GM21423 (cell line): ENCODE measurements around the gene MFSD6.
A peak's percentile ranks its signal among the peaks of the same experiment; 100 is the strongest.

ENCODE experiments used
- ATAC-seq: cut with Tn5 transposase; IDR thresholded peaks from one replicate; pipeline ENCODE4 v1.9.1; 2021; ENCODE audit warnings: mild to moderate bottlenecking, moderate library complexity; ENCODE audit not compliant: unreplicated experiment

Gene MFSD6

GRCh38 chr2:190527214-190527613, 119.1 kb downstream of the MFSD6 start:
- ATAC-seq = no peak

GRCh38 chr2:190527918-190528317, 119.8 kb downstream of the MFSD6 start:
- no peak for ATAC-seq

- ATAC-seq = no peak
These were observed 120.4 kb downstream of the MFSD6 start for GRCh38 chr2:190528521-190529001.

- ATAC-seq = no peak
These were observed 121.5 kb downstream of the MFSD6 start for GRCh38 chr2:190529486-190530247.

GRCh38 chr2:190530248-190530900, 122.2 kb downstream of the MFSD6 start:
- ATAC-seq = no peak

- no peak for ATAC-seq
These were observed 124.4 kb downstream of the MFSD6 start for GRCh38 chr2:190532581-190532980.

- no peak for ATAC-seq
These were observed 125.2 kb downstream of the MFSD6 start for GRCh38 chr2:190533175-190533967.

DNA sequence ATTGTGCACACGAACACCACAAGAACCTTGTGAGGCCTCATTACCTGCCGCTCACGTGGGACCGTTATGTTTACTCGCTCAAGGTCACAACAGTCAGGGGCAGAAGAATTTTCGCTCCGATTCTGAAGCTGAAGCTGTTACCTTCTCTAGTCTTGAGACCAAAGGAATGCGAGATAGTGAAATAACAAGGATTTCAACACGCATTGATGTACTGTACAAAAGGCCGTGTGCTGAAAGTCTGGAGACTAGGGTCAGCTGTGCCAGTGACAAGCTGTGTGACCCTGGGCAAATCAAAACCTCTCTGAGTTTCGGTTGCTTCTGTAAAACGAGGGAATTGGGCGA, 125.8 kb downstream of the MFSD6 start:
- peak; percentile 18 for ATAC-seq

DNA sequence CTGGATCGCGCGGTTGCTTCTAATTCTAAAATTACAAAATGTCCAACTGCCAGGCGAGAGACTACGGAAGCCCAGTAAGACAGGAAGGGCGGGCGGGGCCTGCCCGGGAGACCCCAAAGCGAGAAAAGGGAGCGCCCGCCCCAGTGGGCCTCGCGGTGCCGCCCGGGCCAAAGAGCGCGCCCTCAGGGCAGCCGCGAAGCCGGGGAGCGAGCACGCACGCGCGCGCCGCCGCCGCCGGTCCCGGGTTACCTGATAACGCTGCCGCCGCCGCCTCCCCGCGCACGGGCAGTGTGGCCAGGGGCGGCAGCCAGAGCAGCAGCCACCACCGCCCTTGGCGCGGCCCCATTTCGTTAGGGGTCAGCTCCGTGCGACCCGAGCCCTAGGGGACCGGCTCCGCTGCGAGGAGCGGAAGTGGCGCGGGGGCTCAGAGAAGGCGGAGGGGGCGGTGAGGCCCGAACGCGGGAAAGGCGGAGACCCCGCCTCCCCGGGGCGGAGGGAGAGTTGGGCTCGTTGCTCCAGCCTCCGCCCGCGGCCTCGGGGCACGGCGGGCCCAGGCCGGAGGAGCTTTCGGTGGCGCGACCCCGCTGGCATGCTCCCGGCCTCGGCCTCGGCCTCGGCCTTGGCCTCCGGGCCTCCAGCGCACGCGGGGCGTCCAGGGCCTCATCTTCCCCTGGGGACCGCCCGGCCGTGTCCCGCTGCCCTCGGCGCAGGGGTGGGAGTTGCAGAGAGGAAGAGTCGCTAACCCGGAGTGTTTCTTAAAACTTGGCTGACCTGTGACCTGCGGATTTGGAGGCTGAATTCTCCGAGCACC, 126.4 kb downstream of the MFSD6 start, which contains the start of gene NEMP2:
Gene NEMP2 (minus strand): TSS at position 413 of the 811 bp plus-strand sequence. CDS start 67 bp downstream, at position 346.
- peak; percentile 71 for ATAC-seq

DNA sequence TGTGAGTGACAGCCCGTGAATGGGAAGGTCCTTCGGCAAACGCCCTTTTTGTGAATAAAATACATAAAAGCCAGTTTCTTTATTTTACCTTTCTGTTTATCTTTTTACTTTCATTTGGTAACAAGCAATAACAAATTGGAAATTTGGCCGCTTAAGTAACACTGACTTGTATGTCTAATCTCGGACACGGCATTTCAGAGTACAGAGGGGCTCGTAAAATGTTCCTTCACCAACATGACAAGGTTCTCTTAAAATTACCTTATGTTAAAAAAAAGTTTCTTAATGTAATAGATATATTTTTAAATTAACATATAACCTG, 126.9 kb downstream of the MFSD6 start:
- ATAC-seq = no peak

DNA sequence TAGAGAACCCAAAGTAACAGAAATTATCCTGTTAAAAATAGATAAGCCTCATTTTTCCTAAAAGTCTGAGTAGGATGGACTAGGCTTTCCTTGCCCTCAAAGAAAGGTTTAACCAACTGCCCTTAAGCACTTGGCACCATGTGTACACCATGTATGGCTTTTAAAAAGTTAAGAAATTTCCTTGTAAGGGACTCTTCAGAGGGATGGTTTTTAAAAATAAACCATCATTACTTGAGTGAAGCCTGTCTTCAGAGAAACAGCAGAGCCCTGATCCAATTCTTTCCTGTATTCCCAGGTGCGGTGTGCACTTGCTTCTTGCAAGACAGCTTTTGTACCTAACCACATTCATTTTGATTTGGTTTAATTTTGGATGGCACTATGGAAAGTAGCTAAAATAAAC, 127.4 kb downstream of the MFSD6 start:
- ATAC-seq = no peak

DNA sequence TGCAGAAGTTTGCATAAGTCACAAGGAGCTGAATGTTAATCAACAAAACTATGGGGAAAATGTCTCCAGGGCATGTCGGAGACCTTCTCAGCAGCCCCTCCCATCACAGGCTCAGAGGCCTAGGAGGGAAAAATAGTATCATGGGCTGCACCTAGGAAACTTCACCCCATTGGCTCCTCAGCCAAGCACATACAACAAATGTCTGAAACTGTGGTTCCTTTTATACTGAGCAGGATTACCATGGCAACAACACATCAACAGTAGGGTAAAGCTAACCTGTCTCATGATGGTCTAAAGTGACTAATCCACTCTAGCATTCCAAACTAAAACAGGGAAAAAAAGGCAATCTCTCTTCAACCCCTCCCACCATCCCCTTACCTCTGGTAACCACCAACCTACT, 129.6 kb downstream of the MFSD6 start:
- ATAC-seq = no peak

- ATAC-seq = no peak
These were observed 130.0 kb downstream of the MFSD6 start for GRCh38 chr2:190538201-190538600.

DNA sequence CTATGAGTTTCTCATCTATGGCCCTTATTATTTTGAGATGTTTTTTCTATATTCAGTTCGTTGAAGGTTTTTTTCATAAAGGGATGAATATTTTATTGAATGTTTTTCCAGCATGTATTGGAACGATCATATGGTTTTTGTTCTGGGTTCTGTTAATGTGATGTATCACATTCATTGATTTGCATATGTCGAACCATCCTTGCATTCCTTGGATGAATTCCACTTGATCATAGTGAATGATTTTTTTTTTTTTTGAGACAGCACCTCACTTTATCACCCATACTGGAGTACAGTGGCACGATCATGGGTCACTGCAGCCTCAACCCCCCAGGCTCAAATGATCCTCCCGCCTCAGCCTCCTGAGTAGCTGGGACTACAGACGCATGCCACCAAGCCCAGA, 131.9 kb downstream of the MFSD6 start:
- no peak for ATAC-seq

DNA sequence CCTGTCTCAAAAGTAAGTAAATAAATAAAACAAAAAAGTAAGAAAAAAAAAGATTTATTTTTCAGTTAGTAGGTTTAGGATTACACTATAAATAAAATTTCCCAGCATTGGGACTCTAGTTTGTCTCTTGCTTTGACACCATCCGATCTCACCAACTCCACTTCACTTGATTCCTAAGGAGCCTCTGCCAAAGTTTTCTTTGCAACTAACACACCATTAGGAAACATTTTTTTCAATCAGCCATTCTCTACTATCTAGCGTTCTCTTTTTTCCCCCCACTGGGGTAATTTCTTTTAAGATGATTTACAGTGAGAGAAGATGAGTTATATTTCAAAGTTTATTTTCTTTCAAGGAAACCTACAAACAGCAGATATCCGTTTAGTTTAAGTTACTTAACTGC, 136.9 kb downstream of the MFSD6 start:
- no peak for ATAC-seq

DNA sequence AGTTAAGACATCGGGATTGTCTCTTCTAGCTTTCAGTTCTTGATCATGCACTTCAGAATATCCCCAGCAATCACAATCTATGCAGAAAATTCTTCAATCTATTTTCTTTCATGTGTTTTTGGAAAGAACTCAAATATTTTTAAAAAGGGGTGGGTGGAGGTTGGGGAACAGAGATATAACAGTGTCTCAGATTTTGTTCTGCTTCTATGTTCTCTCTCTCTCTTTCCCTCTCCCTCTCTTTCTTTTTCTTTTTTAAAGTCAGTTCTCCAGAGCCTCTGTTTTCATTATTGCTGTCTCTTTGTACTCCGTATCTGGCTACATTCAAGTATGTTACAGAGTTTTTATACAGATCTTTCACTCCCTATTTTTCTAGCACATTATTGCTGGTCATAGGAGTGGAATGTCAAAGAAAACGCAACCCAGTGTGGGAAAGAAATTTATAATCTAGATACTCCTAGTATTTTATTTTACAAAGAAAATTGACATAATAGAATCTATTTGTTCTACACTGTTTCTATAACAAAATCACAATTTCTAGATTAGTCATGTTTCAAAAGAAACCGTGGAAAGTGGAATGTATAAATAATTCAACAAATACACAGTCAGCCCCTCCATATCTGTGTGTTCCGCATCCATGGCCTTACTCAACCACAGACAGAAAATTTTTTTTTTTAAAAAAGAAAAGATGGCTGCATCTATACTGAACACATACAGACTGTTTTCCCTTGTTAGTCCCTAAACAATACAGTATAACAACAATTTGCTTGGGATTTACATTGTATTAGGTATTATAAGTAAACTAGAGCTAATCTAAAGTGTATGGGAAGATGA, 137.6 kb downstream of the MFSD6 start:
- ATAC-seq = no peak

GRCh38 chr2:190546734-190547133, 138.6 kb downstream of the MFSD6 start:
- no peak for ATAC-seq

GRCh38 chr2:190547886-190548285, 139.7 kb downstream of the MFSD6 start:
- no peak for ATAC-seq

GRCh38 chr2:190550137-190550536, 142.0 kb downstream of the MFSD6 start:
- no peak for ATAC-seq
